PFSK-1 (cell line): Measurements from ENCODE around the gene VEPH1.

ENCODE experiments used
- FOXP2 ChIP-seq: optimal IDR thresholded peaks from 2 replicates; pipeline ENCODE3; 2011; ENCODE audit warnings: borderline replicate concordance, control low read depth, inconsistent platforms; ENCODE audit not compliant: insufficient read depth; ENCODE audit errors: extremely low read length, extremely low read depth
- POLR2AphosphoS5 ChIP-seq: IDR thresholded peaks from 2 replicates; pipeline ENCODE4 v1.6.1; 2012; ENCODE audit warnings: low read depth, mild to moderate bottlenecking, control low read depth, low read length, moderate library complexity
- SIN3A ChIP-seq: IDR thresholded peaks from 2 replicates; pipeline ENCODE4 v1.6.1; 2012; ENCODE audit warnings: mild to moderate bottlenecking, low read length, moderate library complexity, borderline replicate concordance; ENCODE audit not compliant: insufficient read depth
- TAF1 ChIP-seq: IDR thresholded peaks from 2 replicates; pipeline ENCODE4 v1.6.1; 2012; ENCODE audit warnings: low read length, control low read depth, borderline replicate concordance; ENCODE audit not compliant: insufficient read depth
- TF ChIP-seq, protein P1 (sequence below), 2 experiments: IDR thresholded peaks; 2 replicates each; pipeline versions ENCODE4 v1.6.1 to v1.8.0; 2011 to 2012; ENCODE audit warnings: low read depth in 2 of 2, low read length in 2 of 2, control low read depth in 1 of 2, inconsistent platforms in 1 of 2, mild to moderate bottlenecking in 1 of 2, moderate library complexity in 1 of 2; ENCODE audit not compliant: insufficient read depth in 1 of 2

The VEPH1 gene

DNA sequence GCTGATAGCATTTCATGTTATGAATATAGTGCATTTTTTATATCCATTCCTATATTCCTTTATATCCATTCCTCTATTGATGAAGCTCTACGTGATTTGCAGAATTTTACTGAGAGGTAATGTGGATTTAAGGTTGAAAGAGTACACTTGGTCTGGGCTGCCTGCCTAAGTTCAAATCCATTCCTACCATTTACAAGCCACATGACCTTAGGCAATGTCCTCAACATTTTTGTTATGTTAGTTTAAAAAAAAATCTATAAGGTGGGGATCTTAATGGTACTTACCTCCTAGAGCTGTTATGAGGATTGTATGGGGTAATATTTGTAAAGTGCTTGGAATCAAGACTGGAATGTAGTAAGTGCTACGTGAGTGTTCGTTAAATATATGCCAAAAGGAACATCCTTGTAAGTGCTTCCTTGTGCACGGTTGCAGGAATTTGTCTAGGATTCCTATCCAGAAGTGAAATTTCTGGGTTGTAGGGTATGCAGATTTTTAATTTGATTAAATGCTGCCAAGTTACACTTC, 11.2 kb upstream of the VEPH1 start:
- TF ChIP-seq SIN3A (no peak), FOXP2 (no peak), POLR2AphosphoS5 (no peak), TAF1 (no peak)
- TF ChIP-seq, protein P1, sequence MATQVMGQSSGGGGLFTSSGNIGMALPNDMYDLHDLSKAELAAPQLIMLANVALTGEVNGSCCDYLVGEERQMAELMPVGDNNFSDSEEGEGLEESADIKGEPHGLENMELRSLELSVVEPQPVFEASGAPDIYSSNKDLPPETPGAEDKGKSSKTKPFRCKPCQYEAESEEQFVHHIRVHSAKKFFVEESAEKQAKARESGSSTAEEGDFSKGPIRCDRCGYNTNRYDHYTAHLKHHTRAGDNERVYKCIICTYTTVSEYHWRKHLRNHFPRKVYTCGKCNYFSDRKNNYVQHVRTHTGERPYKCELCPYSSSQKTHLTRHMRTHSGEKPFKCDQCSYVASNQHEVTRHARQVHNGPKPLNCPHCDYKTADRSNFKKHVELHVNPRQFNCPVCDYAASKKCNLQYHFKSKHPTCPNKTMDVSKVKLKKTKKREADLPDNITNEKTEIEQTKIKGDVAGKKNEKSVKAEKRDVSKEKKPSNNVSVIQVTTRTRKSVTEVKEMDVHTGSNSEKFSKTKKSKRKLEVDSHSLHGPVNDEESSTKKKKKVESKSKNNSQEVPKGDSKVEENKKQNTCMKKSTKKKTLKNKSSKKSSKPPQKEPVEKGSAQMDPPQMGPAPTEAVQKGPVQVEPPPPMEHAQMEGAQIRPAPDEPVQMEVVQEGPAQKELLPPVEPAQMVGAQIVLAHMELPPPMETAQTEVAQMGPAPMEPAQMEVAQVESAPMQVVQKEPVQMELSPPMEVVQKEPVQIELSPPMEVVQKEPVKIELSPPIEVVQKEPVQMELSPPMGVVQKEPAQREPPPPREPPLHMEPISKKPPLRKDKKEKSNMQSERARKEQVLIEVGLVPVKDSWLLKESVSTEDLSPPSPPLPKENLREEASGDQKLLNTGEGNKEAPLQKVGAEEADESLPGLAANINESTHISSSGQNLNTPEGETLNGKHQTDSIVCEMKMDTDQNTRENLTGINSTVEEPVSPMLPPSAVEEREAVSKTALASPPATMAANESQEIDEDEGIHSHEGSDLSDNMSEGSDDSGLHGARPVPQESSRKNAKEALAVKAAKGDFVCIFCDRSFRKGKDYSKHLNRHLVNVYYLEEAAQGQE (IDR thresholded peaks at IDR 0.05; ENCODE audit: insufficient read depth in 1 of 2, low read depth in 2 of 2, low read length in 2 of 2), result no peak

DNA sequence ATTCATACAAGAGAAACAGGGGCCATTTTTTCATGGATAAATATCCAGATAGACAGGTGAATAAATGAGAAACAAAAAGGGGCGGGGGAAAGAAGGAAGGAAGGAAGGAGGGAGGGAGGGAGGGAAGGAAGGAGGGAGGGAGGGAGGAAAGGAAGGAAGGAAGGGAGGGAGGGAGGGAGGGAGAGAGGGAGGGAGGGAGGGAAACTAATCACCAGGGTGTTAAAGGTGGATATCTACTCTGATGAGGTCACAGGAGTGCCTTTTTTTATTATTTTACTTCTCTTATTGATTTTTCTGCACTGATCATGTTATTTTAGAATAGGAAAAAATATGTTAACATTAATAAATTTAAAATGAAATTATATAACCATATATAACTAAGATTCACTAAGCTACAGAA, 10.4 kb upstream of the VEPH1 start:
- TF ChIP-seq, protein P1 (IDR thresholded peaks at IDR 0.05; ENCODE audit: insufficient read depth in 1 of 2, low read depth in 2 of 2, low read length in 2 of 2), result no peak
- TF ChIP-seq POLR2AphosphoS5 (no peak), FOXP2 (no peak), SIN3A (no peak), TAF1 (no peak)

DNA sequence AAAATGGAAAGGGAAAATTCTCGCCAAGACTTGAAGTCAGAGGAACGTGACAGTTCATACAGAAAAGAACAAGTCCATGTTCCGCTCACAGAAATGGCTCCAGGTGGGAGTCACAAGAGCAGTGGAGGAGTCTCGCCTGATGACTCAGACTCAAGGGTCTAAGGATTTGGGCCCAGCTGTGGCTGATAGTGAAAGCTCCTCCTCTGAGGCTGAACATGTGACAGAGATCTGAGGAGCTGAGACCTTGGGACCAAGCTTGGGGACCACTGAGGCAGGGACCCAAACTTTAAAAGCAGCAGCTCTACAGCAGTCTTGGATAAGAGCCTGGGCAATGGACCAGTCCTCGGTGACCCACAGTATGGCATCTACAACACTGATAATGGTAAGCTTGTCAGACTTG, 9.3 kb upstream of the VEPH1 start:
- TF ChIP-seq TAF1, result no peak
- TF ChIP-seq POLR2AphosphoS5, result no peak
- TF ChIP-seq FOXP2, result no peak
- TF ChIP-seq, protein P1 (IDR thresholded peaks at IDR 0.05; ENCODE audit: insufficient read depth in 1 of 2, low read depth in 2 of 2, low read length in 2 of 2), result no peak
- no peak for TF ChIP-seq SIN3A

DNA sequence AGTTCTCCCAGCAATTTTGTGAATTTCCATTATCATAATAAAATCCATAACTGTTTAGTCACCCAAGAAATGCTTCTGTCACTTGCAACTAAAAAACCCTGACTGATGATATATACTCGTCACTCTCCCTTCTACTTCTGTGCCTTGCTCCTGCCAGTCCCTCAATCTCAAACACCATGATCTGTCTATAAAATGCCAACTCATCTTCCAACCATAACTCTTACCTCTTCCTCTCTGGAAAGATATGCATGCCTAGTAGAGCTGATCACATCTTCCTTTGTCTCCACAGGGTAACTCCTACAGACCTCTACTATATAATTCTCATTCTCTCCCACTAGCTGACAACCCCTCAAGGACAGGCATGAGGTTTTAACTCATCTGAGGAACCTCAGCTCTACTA, 5.2 kb upstream of the VEPH1 start:
- TF ChIP-seq TAF1 (no peak), SIN3A (no peak), FOXP2 (no peak), POLR2AphosphoS5 (no peak)
- TF ChIP-seq, protein P1 (IDR thresholded peaks at IDR 0.05; ENCODE audit: insufficient read depth in 1 of 2, low read depth in 2 of 2, low read length in 2 of 2), result no peak

DNA sequence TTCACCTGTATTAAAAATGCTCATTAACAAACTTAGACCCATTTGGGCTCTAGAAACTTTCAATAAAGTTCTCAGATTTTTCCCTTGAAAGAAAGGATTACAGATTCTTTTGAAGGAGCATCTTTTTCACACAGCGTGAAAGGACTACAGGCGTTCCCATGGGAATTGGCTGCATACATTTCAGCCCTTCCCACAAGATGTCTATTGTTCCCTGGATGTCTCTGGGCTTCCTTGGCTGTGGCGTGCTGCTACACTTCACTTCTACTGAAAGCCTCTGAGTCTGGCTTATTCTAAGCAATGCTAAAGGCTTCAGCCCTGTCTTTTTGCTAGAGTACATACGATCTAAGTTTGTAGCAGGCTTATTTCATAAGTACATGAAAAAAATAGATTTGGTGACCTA, 1.4 kb downstream of the VEPH1 start:
- no peak for TF ChIP-seq POLR2AphosphoS5
- no peak for TF ChIP-seq FOXP2
- TF ChIP-seq, protein P1 (IDR thresholded peaks at IDR 0.05; ENCODE audit: insufficient read depth in 1 of 2, low read depth in 2 of 2, low read length in 2 of 2), result no peak
- TF ChIP-seq TAF1, result no peak
- TF ChIP-seq SIN3A, result no peak
